Kidney epithelial cell (primary cell): ENCODE data around the gene RNF150. TPM values are rescaled to one million over a fixed set of nuclear protein-coding genes. Genes with fewer than 3 reads are reported as not detected.

ENCODE experiments used
- DNase-seq: peaks from one replicate; pipeline ENCODE4 v3.0.0-alpha.2; 2010; ENCODE audit warnings: low read depth
- H3K27me3 ChIP-seq: 2 replicates; pipeline ENCODE4 v1.6.0; 2011; ENCODE audit warnings: low read length; ENCODE audit not compliant: control insufficient read depth, insufficient read depth
- H3K36me3 ChIP-seq: 2 replicates; pipeline ENCODE4 v1.5.1; 2011; ENCODE audit warnings: low read length; ENCODE audit not compliant: control insufficient read depth, insufficient read depth
- H3K4me3 ChIP-seq: 2 replicates; pipeline ENCODE4 v1.5.1; 2011; ENCODE audit warnings: low read depth, mild to moderate bottlenecking, control low read depth, low read length
- CTCF ChIP-seq: IDR thresholded peaks from 2 replicates; pipeline ENCODE4 v1.5.1; 2011; ENCODE audit warnings: mild to moderate bottlenecking, moderate library complexity, low read length, control low read depth, inconsistent platforms; ENCODE audit not compliant: insufficient read depth, poor library complexity, severe bottlenecking
- total RNA-seq: library from RNA; depleted of rRNA; stranded (reverse); fragments of >200 nt; gene quantifications from 2 replicates; pipeline ENCODE4 v1.2.3, GENCODE V29; 2015

Gene RNF150
- total RNA-seq, 1 donor from 2014 or later, result 5.4 TPM

- TF ChIP-seq CTCF, result no peak
- Histone ChIP-seq H3K36me3 (no peaks in the 10 kb centered on the region), H3K4me3 (no peak overlapping the region), H3K27me3 (no peaks in the 10 kb centered on the region)
- DNase-seq, result no peak
Measured at GRCh38 chr4:140906993-140907962, 226.0 kb downstream of the RNF150 start.

GRCh38 chr4:140904904-140905303 is 228.4 kb downstream of the RNF150 start:
- H3K27me3 ChIP-seq, result no peaks in the 10 kb centered on the region
- DNase-seq, result no peak
- no peaks in the 10 kb centered on the region for H3K36me3 ChIP-seq
- H3K4me3 ChIP-seq, result no peak overlapping the region
- no peak for TF ChIP-seq CTCF

GRCh38 chr4:140903522-140904475 is 229.5 kb downstream of the RNF150 start:
- H3K36me3 ChIP-seq, result no peaks in the 10 kb centered on the region
- no peak for DNase-seq
- no peak for TF ChIP-seq CTCF
- H3K4me3 ChIP-seq, result no peak overlapping the region
- H3K27me3 ChIP-seq, result no peaks in the 10 kb centered on the region

- no peak overlapping the region for H3K4me3 ChIP-seq
- no peaks in the 10 kb centered on the region for H3K36me3 ChIP-seq
- H3K27me3 ChIP-seq, result no peaks in the 10 kb centered on the region
- TF ChIP-seq CTCF, result no peak
- DNase-seq, result no peak
Measured at GRCh38 chr4:140901736-140902336, 231.4 kb downstream of the RNF150 start.

- TF ChIP-seq CTCF, result no peak
- no peak for DNase-seq
Measured at GRCh38 chr4:140893939-140894338, 239.3 kb downstream of the RNF150 start.

More at GRCh38 chr4:140893939-140894338, 239.3 kb downstream of the RNF150 start:
- H3K36me3 ChIP-seq, result no peaks in the 10 kb centered on the region
- no peak overlapping the region for H3K4me3 ChIP-seq
- H3K27me3 ChIP-seq, result no peaks in the 10 kb centered on the region
